HG02623 (cell line): ENCODE data around the gene NAALAD2.
"Not testable (repeated sequence)": the region's sequence is repeated elsewhere in the genome, so short reads cannot be mapped to it uniquely, and the experiment has no call there.

Source experiments
- ATAC-seq: cut with Tn5 transposase; IDR thresholded peaks from one replicate; pipeline ENCODE4 v1.9.1; 2021; ENCODE audit warnings: moderate library complexity; ENCODE audit not compliant: unreplicated experiment

The NAALAD2 gene

GRCh38 chr11:90189011-90189410, 54.5 kb downstream of the NAALAD2 start:
- no peak for ATAC-seq

- peak; percentile 39 for ATAC-seq
These were observed 58.6 kb downstream of the NAALAD2 start for GRCh38 chr11:90192869-90193582.

- no peak for ATAC-seq
These were observed 62.9 kb downstream of the NAALAD2 start for GRCh38 chr11:90197377-90197776.

- ATAC-seq = no peak
These were observed 67.9 kb downstream of the NAALAD2 start for GRCh38 chr11:90202342-90202741.

- ATAC-seq = no peak
These were observed 69.9 kb downstream of the NAALAD2 start for GRCh38 chr11:90204407-90204806.

- peak; percentile 90 for ATAC-seq
These were observed 70.6 kb downstream of the NAALAD2 start for GRCh38 chr11:90204832-90205646.

- not testable (repeated sequence) for ATAC-seq
These were observed 73.5 kb downstream of the NAALAD2 start for GRCh38 chr11:90207992-90208391.

GRCh38 chr11:90208857-90209256, 74.4 kb downstream of the NAALAD2 start:
- no peak for ATAC-seq

- no peak for ATAC-seq
These were observed 78.9 kb downstream of the NAALAD2 start for GRCh38 chr11:90213322-90213721.

GRCh38 chr11:90216611-90217010, 82.1 kb downstream of the NAALAD2 start:
- ATAC-seq = no peak

- ATAC-seq = no peak
These were observed 84.1 kb downstream of the NAALAD2 start for GRCh38 chr11:90218606-90219005.

GRCh38 chr11:90219438-90219837, 85.0 kb downstream of the NAALAD2 start:
- no peak for ATAC-seq

GRCh38 chr11:90220391-90220790, 85.9 kb downstream of the NAALAD2 start:
- ATAC-seq = no peak

- peak; percentile 6 for ATAC-seq
These were observed 87.5 kb downstream of the NAALAD2 start for GRCh38 chr11:90221803-90222458.

- peak; percentile 92 for ATAC-seq
These were observed 88.2 kb downstream of the NAALAD2 start, which contains the start of gene CHORDC1 for GRCh38 chr11:90222459-90223247. TSS of gene CHORDC1 (minus strand) at chr11:90223049. CDS start at chr11:90222954, 95 bp downstream.

- no peak for ATAC-seq
These were observed 88.8 kb downstream of the NAALAD2 start for GRCh38 chr11:90223248-90223585.

- ATAC-seq = no peak
These were observed 93.6 kb downstream of the NAALAD2 start for GRCh38 chr11:90228056-90228455.

GRCh38 chr11:90229791-90230190, 95.3 kb downstream of the NAALAD2 start:
- ATAC-seq = no peak

- ATAC-seq = no peak
These were observed 100.5 kb downstream of the NAALAD2 start for GRCh38 chr11:90234977-90235376.

GRCh38 chr11:90235526-90235925, 101.1 kb downstream of the NAALAD2 start:
- ATAC-seq = no peak

- no peak for ATAC-seq
These were observed 102.5 kb downstream of the NAALAD2 start for GRCh38 chr11:90237004-90237403.
